ENCODE data around the gene SLC1A3. TPM values are rescaled to one million over a fixed set of nuclear protein-coding genes. Genes with fewer than 3 reads are reported as not detected.

SLC1A3 gene
- total RNA-seq, 1 experiment from 2014 or later = 8.5 TPM

Small RNAs within 50 kb of the gene (small RNA-seq; reads per million reads assigned to genes)
- 0 reads per million in 2 experiments for gene AC010631.1
